Measurements from ENCODE around the gene PPBP.

PPBP gene

DNA sequence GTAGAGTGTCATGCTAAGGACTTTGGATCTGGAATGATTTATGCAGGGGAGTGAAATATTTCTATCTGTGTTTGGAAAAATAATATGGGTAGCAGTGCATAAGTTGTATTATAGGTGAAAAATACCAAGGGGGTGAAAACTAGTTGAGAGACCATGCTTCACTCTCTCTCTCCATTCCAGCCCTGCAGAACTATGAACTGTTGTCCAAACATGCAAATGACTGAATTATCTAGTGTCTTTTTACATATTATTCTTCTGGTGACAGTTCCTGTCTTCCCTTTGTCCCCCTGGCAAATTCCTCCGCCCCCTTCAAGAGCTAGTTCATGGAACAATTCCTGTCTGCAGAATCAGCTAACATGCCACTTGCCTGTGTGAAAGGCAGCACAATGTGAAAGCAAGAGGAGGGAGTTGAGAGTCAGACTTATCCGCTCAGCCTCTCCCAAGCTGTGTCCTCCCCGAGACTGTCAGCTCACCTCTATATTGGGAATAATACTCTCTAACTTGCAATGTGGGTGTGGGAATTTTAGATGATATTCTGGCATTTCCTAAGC lies 8.5 kb downstream of the PPBP start:
- CTCF ChIA-PET = no interaction called here
- POLR2A ChIA-PET = no interaction called here
- TF ChIP-seq NFRKB (IDR thresholded peaks at IDR 0.05) (no peak), TARDBP (IDR thresholded peaks at IDR 0.05) (no peak), FOXA1 (IDR thresholded peaks at IDR 0.05) (no peak), ARNT (IDR thresholded peaks at IDR 0.05) (no peak), CTBP1 (IDR thresholded peaks at IDR 0.05; ENCODE audit: borderline replicate concordance) (no peak), FOXK2 (IDR thresholded peaks at IDR 0.05) (no peak), ELF4 (IDR thresholded peaks at IDR 0.05) (no peak), L3MBTL2 (conservative IDR thresholded peaks at IDR 0.05) (no peak), BHLHE40 (IDR thresholded peaks at IDR 0.05; ENCODE audit: borderline replicate concordance) (no peak), HDGF (IDR thresholded peaks at IDR 0.05; ENCODE audit: borderline replicate concordance) (no peak), LEF1 (IDR thresholded peaks at IDR 0.05; ENCODE audit: borderline replicate concordance) (no peak), FOXM1 (IDR thresholded peaks at IDR 0.05; ENCODE audit: borderline replicate concordance) (no peak), ZNF384 (IDR thresholded peaks at IDR 0.05) (no peak), SP1 (IDR thresholded peaks at IDR 0.05) (no peak), SUZ12 (IDR thresholded peaks at IDR 0.05) (no peak)
- TF ChIP-seq, protein P1, sequence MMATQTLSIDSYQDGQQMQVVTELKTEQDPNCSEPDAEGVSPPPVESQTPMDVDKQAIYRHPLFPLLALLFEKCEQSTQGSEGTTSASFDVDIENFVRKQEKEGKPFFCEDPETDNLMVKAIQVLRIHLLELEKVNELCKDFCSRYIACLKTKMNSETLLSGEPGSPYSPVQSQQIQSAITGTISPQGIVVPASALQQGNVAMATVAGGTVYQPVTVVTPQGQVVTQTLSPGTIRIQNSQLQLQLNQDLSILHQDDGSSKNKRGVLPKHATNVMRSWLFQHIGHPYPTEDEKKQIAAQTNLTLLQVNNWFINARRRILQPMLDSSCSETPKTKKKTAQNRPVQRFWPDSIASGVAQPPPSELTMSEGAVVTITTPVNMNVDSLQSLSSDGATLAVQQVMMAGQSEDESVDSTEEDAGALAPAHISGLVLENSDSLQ (IDR thresholded peaks at IDR 0.05) = no peak
- no peak for DNase-seq (ENCODE audit: extremely low spot score)

DNA sequence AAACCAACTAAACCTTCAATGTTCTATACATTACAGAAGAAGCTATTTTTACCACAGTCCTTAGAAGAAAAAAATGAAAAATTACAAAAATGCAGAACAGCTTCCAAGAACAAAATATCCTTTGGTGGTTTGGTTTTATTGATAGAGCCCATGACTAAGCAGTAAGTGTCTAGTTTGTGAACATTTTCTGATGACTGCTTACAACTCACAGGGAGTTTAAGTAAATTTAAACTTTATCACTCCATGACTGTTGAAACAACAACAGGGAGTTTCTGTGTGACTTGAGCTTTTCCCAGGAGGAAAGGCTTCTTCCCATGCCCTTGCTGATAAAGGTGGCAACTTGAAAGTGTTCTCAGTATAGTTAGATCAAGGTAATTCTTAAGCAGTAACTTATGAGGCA lies 9.1 kb downstream of the PPBP start:
- no peak for TF ChIP-seq BHLHE40 (IDR thresholded peaks at IDR 0.05; ENCODE audit: borderline replicate concordance)
- no peak for TF ChIP-seq CTBP1 (IDR thresholded peaks at IDR 0.05; ENCODE audit: borderline replicate concordance)
- TF ChIP-seq L3MBTL2 (conservative IDR thresholded peaks at IDR 0.05) = no peak
- TF ChIP-seq, protein P1 (IDR thresholded peaks at IDR 0.05) = no peak
- ChIA-PET CTCF (no interaction called here), POLR2A (no interaction called here)
- DNase-seq (ENCODE audit: extremely low spot score) = no peak

- DNase-seq (ENCODE audit: extremely low spot score) = no peak
- TF ChIP-seq, protein P1 (IDR thresholded peaks at IDR 0.05) = no peak
- TF ChIP-seq LEF1 (IDR thresholded peaks at IDR 0.05; ENCODE audit: borderline replicate concordance) (no peak), FOXA1 (IDR thresholded peaks at IDR 0.05) (no peak), SP1 (IDR thresholded peaks at IDR 0.05) (no peak), ELF4 (IDR thresholded peaks at IDR 0.05) (no peak), L3MBTL2 (conservative IDR thresholded peaks at IDR 0.05) (no peak), HDGF (IDR thresholded peaks at IDR 0.05; ENCODE audit: borderline replicate concordance) (no peak), NFRKB (IDR thresholded peaks at IDR 0.05) (no peak), FOXM1 (IDR thresholded peaks at IDR 0.05; ENCODE audit: borderline replicate concordance) (no peak), ZNF384 (IDR thresholded peaks at IDR 0.05) (no peak), CTBP1 (IDR thresholded peaks at IDR 0.05; ENCODE audit: borderline replicate concordance) (no peak), ARNT (IDR thresholded peaks at IDR 0.05) (no peak), FOXK2 (IDR thresholded peaks at IDR 0.05) (no peak), SUZ12 (IDR thresholded peaks at IDR 0.05) (no peak), BHLHE40 (IDR thresholded peaks at IDR 0.05; ENCODE audit: borderline replicate concordance) (no peak)
- ChIA-PET CTCF (interaction anchor here (1.2 kb wide), 1 partner anchor 12 kb away, joined by 3 read pairs; no protein-coding TSS in a partner anchor), POLR2A (no interaction called here)
Measured at GRCh38 chr4:73976716-73977115, 11.3 kb downstream of the PPBP start.

GRCh38 chr4:73976217-73976616 lies 11.8 kb downstream of the PPBP start:
- POLR2A ChIA-PET = no interaction called here
- CTCF ChIA-PET = interaction anchor here (1.2 kb wide), 1 partner anchor 11 kb away, joined by 3 read pairs; no protein-coding TSS in a partner anchor

DNA sequence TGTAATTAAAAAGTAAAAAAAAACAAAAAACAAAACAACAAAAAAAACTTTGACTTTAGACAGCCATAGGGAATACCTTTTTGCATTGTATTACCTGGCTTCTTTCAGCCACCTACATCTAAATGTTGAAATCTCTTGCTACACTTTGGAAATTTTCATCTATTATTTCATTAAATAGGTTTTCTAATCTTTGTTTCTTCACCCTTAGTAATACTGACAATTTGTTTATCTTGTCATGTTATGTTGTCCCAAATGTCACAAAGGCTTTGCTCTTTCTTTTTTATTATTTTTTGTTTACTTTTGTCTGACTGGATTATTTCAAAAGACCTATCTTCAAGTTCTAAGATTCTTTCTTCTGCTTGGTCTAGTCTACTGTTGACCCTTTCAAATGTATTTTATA lies 13.6 kb downstream of the PPBP start:
- no peak for DNase-seq (ENCODE audit: extremely low spot score)
- ChIA-PET CTCF (no interaction called here), POLR2A (no interaction called here)
- TF ChIP-seq ZNF384 (IDR thresholded peaks at IDR 0.05) (no peak), SP1 (IDR thresholded peaks at IDR 0.05) (no peak), FOXA1 (IDR thresholded peaks at IDR 0.05) (no peak)

More at GRCh38 chr4:73976217-73976616, 11.8 kb downstream of the PPBP start:
- no peak for TF ChIP-seq CTBP1 (IDR thresholded peaks at IDR 0.05; ENCODE audit: borderline replicate concordance)
- no peak for TF ChIP-seq ARNT (IDR thresholded peaks at IDR 0.05)
- TF ChIP-seq ELF4 (IDR thresholded peaks at IDR 0.05) = no peak
- TF ChIP-seq SP1 (IDR thresholded peaks at IDR 0.05) = no peak
- no peak for TF ChIP-seq NFRKB (IDR thresholded peaks at IDR 0.05)
- DNase-seq (ENCODE audit: extremely low spot score) = no peak

GRCh38 chr4:73970945-73971344 lies 17.0 kb downstream of the PPBP start:
- ChIA-PET CTCF (no interaction called here), POLR2A (no interaction called here)
- no peak for DNase-seq (ENCODE audit: extremely low spot score)
- no peak for TF ChIP-seq SUZ12 (IDR thresholded peaks at IDR 0.05)
- no peak for TF ChIP-seq ELF4 (IDR thresholded peaks at IDR 0.05)
- TF ChIP-seq BHLHE40 (IDR thresholded peaks at IDR 0.05; ENCODE audit: borderline replicate concordance) = no peak
- no peak for TF ChIP-seq FOXA1 (IDR thresholded peaks at IDR 0.05)
- no peak for TF ChIP-seq LEF1 (IDR thresholded peaks at IDR 0.05; ENCODE audit: borderline replicate concordance)
- no peak for TF ChIP-seq CTBP1 (IDR thresholded peaks at IDR 0.05; ENCODE audit: borderline replicate concordance)
- TF ChIP-seq TARDBP (IDR thresholded peaks at IDR 0.05) = no peak
- no peak for TF ChIP-seq ZNF384 (IDR thresholded peaks at IDR 0.05)
- TF ChIP-seq, protein P1 (IDR thresholded peaks at IDR 0.05) = no peak
- no peak for TF ChIP-seq ARNT (IDR thresholded peaks at IDR 0.05)
- TF ChIP-seq FOXK2 (IDR thresholded peaks at IDR 0.05) = no peak
- TF ChIP-seq NFRKB (IDR thresholded peaks at IDR 0.05) = no peak
- no peak for TF ChIP-seq HDGF (IDR thresholded peaks at IDR 0.05; ENCODE audit: borderline replicate concordance)
- TF ChIP-seq SP1 (IDR thresholded peaks at IDR 0.05) = no peak
- TF ChIP-seq FOXM1 (IDR thresholded peaks at IDR 0.05; ENCODE audit: borderline replicate concordance) = no peak
- no peak for TF ChIP-seq L3MBTL2 (conservative IDR thresholded peaks at IDR 0.05)
